ENCODE measurements around the gene NDUFS2. TPM values are rescaled to one million over a fixed set of nuclear protein-coding genes. Genes with fewer than 3 reads are reported as not detected.

NDUFS2 gene
- total and polyA plus RNA-seq, 11 donors = 157 to 460 (median 289) TPM

DNA sequence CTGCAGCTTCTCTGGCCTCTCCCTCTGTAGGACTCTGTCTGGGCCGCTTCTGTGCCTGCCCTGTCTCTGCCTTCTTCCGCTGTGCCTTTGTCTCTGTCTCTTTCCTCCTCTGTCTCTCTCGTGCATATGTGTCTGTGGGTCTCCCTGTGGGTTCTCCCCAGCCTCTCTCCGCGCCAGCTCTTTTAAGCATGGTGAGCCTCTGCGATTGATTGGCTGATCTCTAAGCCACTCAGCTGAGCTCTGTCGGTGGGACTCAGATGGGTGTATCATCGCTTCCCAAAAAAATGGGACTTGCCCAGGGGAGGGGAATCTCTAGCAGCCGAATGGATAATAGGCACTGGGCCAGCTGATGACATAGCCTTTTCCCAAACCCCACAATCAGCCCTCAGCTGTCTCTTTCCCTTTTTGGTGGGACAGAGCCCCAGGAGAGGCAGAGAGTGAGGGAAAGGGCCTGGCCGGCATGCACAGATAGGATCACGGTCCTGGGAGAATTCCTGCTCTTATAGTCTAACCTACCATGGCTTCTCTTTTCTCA is 3.2 kb upstream of the NDUFS2 start, which contains the start of gene ADAMTS4:
Gene ADAMTS4 (minus strand): TSS at position 158 of the 535 bp plus-strand sequence. CDS start 427 bp downstream, outside the sequence.
- H3K36me3 ChIP-seq = peaks cover 0 to 30% (median 6%) of the 10 kb centered on the region in 9 donors
- H3K9me3 ChIP-seq = no peaks in the 10 kb centered on the region
- H3K27me3 ChIP-seq = no peaks in the 10 kb centered on the region
- H3K4me3 ChIP-seq = peak within 1 kb of the TSS; percentile 13 to 62 (median 56)
- 51 to 55% (median 52%) methylated on average over 11 of the region's 11 CpGs for WGBS, 4 donors
- H3K4me1 ChIP-seq = peaks cover 6 to 90% (median 67%) of the 10 kb centered on the region in 12 donors
- intact Hi-C loops (cut with DNase I) = loop anchor here in 1 of 10 donors (10.0 kb wide), 1 partner anchor 186 kb away; no protein-coding TSS in a partner anchor
- ATAC-seq = peak in 3 of 4 donors; percentile 24 to 45 (median 31)
- DNase-seq = peak; percentile 74 to 87 (median 80)
- H3K27ac ChIP-seq = peak within 1 kb of the TSS; percentile 93 to 99 (median 97)
- peak; percentile 8 to 83 for TF ChIP-seq POLR2A (IDR thresholded peaks at IDR 0.05)
- TF ChIP-seq, protein P1, sequence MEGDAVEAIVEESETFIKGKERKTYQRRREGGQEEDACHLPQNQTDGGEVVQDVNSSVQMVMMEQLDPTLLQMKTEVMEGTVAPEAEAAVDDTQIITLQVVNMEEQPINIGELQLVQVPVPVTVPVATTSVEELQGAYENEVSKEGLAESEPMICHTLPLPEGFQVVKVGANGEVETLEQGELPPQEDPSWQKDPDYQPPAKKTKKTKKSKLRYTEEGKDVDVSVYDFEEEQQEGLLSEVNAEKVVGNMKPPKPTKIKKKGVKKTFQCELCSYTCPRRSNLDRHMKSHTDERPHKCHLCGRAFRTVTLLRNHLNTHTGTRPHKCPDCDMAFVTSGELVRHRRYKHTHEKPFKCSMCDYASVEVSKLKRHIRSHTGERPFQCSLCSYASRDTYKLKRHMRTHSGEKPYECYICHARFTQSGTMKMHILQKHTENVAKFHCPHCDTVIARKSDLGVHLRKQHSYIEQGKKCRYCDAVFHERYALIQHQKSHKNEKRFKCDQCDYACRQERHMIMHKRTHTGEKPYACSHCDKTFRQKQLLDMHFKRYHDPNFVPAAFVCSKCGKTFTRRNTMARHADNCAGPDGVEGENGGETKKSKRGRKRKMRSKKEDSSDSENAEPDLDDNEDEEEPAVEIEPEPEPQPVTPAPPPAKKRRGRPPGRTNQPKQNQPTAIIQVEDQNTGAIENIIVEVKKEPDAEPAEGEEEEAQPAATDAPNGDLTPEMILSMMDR (IDR thresholded peaks at IDR 0.05) = no peak

DNA sequence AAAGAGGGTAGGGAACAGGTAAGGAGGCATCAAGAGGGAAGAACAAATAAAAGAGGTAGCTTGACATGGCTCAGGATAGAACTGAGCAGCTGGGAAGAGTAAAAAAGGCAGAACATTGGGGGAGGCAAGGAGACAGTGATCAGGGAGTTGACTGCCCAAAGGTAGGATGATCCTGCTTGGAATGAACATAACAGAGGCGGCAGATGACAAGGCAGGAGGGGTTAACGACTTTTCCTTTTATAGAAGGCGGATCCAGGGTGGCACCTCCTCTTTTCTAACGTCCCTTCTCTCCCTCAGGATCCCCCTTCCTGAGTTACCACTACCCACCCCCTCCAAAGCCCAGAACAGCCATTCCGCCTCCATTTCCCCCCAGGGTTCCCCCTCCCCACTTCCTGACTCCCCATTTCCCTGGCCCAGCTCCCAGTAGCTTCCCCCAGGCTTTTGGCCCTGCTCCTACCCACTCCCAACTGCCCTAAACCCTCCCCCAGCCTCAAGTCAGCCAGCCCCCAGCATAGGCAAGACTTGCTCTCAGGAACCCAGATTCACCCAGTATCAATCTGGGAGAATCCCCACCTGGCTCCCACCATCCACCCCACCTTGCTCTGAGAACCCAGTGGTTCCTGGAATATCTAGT is 2.5 kb upstream of the NDUFS2 start:
- no peak for TF ChIP-seq POLR2A (IDR thresholded peaks at IDR 0.05)
- TF ChIP-seq, protein P1 (IDR thresholded peaks at IDR 0.05) = no peak
- Histone ChIP-seq H3K4me1 (peaks cover 6 to 90% (median 71%) of the 10 kb centered on the region in 12 donors), H3K27ac (peak overlapping the region; percentile 93 to 99 (median 97)), H3K9me3 (no peaks in the 10 kb centered on the region), H3K36me3 (peaks cover 0 to 32% (median 12%) of the 10 kb centered on the region in 9 donors), H3K4me3 (peak overlapping the region in 2 of 12 donors; percentile 4 to 60), H3K27me3 (no peaks in the 10 kb centered on the region)
- 43 to 48% (median 47%) methylated on average over 5 of the region's 5 CpGs for WGBS, 4 donors
- no peak for ATAC-seq
- DNase-seq = peak in 1 of 5 donors; percentile 64
- intact Hi-C loops (cut with DNase I) = loop anchor here in 2 of 10 donors (5.0 to 10.0 kb wide), 2 partner anchors 183 to 185 kb away; no protein-coding TSS in a partner anchor

DNA sequence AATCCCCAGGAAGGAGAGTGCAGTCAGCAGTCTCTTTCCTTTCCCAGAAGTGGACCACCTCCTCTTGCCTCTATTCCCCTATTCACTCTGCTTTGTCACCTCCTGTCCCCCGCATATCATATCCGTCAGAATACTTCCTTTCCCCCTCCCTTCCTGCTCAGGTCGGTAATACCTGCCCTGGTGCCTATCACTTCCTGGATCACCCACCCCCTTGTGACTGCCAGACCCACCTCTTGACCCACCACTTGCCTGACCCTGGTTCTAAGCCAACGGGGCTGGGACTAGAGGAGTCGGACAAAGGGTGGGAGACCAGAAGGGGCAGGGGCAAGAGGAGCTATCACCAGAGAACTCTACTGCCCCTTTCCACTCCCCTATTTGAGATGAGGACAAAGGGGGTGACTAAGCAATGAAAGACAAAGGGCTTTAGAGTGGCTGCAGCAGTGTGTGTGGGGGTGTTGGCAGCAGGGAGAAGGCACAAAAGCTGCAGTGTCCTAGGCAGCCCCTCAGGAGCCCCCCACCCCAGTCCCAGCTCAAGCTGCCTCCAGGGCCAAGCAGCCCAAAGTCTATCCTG is 1.7 kb upstream of the NDUFS2 start:
- H3K27me3 ChIP-seq = no peaks in the 10 kb centered on the region
- no peaks in the 10 kb centered on the region for H3K9me3 ChIP-seq
- H3K4me1 ChIP-seq = peaks cover 6 to 90% (median 78%) of the 10 kb centered on the region in 12 donors
- peaks cover 0 to 32% (median 21%) of the 10 kb centered on the region in 9 donors for H3K36me3 ChIP-seq
- intact Hi-C loops (cut with DNase I) = loop anchor here in 1 of 10 donors (5.0 kb wide), 1 partner anchor 182 kb away; no protein-coding TSS in a partner anchor
- peak overlapping the region in 7 of 12 donors; percentile 66 to 92 (median 80) for H3K4me3 ChIP-seq
- TF ChIP-seq, protein P1 (IDR thresholded peaks at IDR 0.05) = no peak
- TF ChIP-seq POLR2A (IDR thresholded peaks at IDR 0.05) = no peak
- ATAC-seq (peak in 1 of 4 donors; percentile 0), DNase-seq (no peak)
- H3K27ac ChIP-seq = peak overlapping the region; percentile 93 to 99 (median 97)
- WGBS, 4 donors = 38 to 56% (median 45%) methylated on average over 5 of the region's 5 CpGs
